GM23248 (cell line): ENCODE results near the gene NUP153.

Experiments
- EZH2 ChIP-seq: fragments of 200-600 bp; sonication (generic); IDR thresholded peaks from 2 replicates; pipeline ENCODE4 v1.6.1; 2018; ENCODE audit warnings: antibody characterized with exemption, mild to moderate bottlenecking; ENCODE audit not compliant: insufficient read depth, poor library complexity, severe bottlenecking
- EZH2phosphoT487 ChIP-seq: fragments of 200-600 bp; sonication (generic); IDR thresholded peaks from 2 replicates; pipeline ENCODE4 v1.6.1; 2018; ENCODE audit warnings: antibody characterized with exemption, moderate library complexity, mild to moderate bottlenecking, low read depth; ENCODE audit not compliant: insufficient read depth

DNA sequence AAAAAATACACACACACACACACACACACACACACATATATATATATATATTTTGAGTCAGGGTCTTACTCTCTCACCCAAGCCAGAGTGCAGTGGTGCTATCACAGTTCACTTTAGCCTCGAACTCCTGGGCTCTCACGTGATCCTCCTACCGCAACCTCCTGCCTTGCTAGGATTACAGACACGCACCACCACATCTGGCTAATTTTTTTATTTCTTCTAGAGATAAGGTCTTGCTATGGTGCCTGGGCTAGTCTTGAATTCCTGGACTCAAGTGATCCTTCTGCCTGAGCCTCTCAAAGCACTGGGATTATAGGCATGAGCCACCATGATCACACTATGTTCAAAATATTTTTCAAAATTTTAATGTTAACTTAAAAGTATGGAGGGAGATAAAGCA is 43.5 kb downstream of the NUP153 start:
- TF ChIP-seq EZH2, result no peak
- no peak for TF ChIP-seq EZH2phosphoT487
